OCI-LY1 (cell line): ENCODE measurements around the gene PTPRR.

Source experiments
- H2AFZ ChIP-seq: fragments of 200-600 bp; sonication (generic), shearing (Covaris generic); 2 replicates; pipeline ENCODE4 v1.6.0; 2014; ENCODE audit warnings: antibody characterized with exemption, mild to moderate bottlenecking, low read length
- H3F3A ChIP-seq: fragments of 200-600 bp; sonication (generic), shearing (Covaris generic); 2 replicates; pipeline ENCODE4 v1.6.0; 2014; ENCODE audit warnings: mild to moderate bottlenecking, antibody characterized with exemption, low read length, moderate library complexity; ENCODE audit not compliant: insufficient read depth
- H3K27ac ChIP-seq: fragments of 200-600 bp; sonication (generic); 2 replicates; pipeline ENCODE4 v1.5.1; 2014; ENCODE audit warnings: low read length, mixed run types, mild to moderate bottlenecking, low read depth; ENCODE audit not compliant: poor library complexity, severe bottlenecking
- H3K27me3 ChIP-seq: fragments of 200-600 bp; sonication (generic); 2 replicates; pipeline ENCODE4 v1.6.0; 2014; ENCODE audit warnings: antibody characterized with exemption, mild to moderate bottlenecking, low read length, moderate library complexity; ENCODE audit not compliant: insufficient read depth
- H3K36me3 ChIP-seq: fragments of 200-600 bp; sonication (generic); 2 replicates; pipeline ENCODE4 v1.6.1; 2014; ENCODE audit warnings: mild to moderate bottlenecking, antibody characterized with exemption, low read length, moderate library complexity, mixed read lengths; ENCODE audit not compliant: insufficient read depth
- H3K4me1 ChIP-seq: fragments of 200-600 bp; sonication (generic); 2 replicates; pipeline ENCODE4 v1.5.1; 2014; ENCODE audit warnings: mild to moderate bottlenecking, low read length, moderate library complexity; ENCODE audit not compliant: insufficient read depth, severe bottlenecking
- H3K4me2 ChIP-seq: fragments of 200-600 bp; sonication (generic), shearing (Covaris generic); 2 replicates; pipeline ENCODE4 v1.6.1; 2014; ENCODE audit warnings: low read length
- H3K4me3 ChIP-seq: fragments of 200-600 bp; sonication (generic); 2 replicates; pipeline ENCODE4 v1.5.1; 2014; ENCODE audit warnings: low read length, low read depth, mild to moderate bottlenecking, mixed read lengths; ENCODE audit not compliant: poor library complexity, severe bottlenecking
- H3K79me2 ChIP-seq: fragments of 200-600 bp; shearing (Covaris generic); 2 replicates; pipeline ENCODE4 v1.6.1; 2016; ENCODE audit warnings: mixed run types, low read length, mixed read lengths; ENCODE audit not compliant: insufficient read depth
- H3K9ac ChIP-seq: fragments of 200-600 bp; sonication (generic), shearing (Covaris generic); 2 replicates; pipeline ENCODE4 v1.6.1; 2014; ENCODE audit warnings: mild to moderate bottlenecking, low read length, mixed read lengths
- H3K9me2 ChIP-seq: fragments of 200-600 bp; sonication (generic), shearing (Covaris generic); 2 replicates; pipeline ENCODE4 v1.6.1; 2014; ENCODE audit warnings: low read depth, mild to moderate bottlenecking, low read length, mixed read lengths
- H3K9me3 ChIP-seq: fragments of 200-600 bp; shearing (Covaris generic); 2 replicates; pipeline ENCODE4 v1.6.1; 2014; ENCODE audit warnings: low read length, mixed read lengths
- H4K20me1 ChIP-seq: fragments of 200-600 bp; sonication (generic), shearing (Covaris generic); 2 replicates; pipeline ENCODE4 v1.6.0; 2016; ENCODE audit warnings: mild to moderate bottlenecking, low read length; ENCODE audit not compliant: insufficient read depth
- EZH2 ChIP-seq: fragments of 200-600 bp; sonication (generic), shearing (Covaris generic); IDR thresholded peaks from 2 replicates; pipeline ENCODE4 v1.8.0; 2017; ENCODE audit warnings: borderline replicate concordance, mixed run types, mild to moderate bottlenecking, antibody characterized with exemption, low read length, moderate library complexity, mixed read lengths
- TF ChIP-seq, protein P1 (sequence below): fragments of 200-600 bp; sonication (generic), shearing (Covaris generic); IDR thresholded peaks from 2 replicates; pipeline ENCODE4 v1.5.1; 2017; ENCODE audit warnings: mild to moderate bottlenecking, antibody characterized with exemption, low read length, moderate library complexity, mixed read lengths

Gene PTPRR

DNA sequence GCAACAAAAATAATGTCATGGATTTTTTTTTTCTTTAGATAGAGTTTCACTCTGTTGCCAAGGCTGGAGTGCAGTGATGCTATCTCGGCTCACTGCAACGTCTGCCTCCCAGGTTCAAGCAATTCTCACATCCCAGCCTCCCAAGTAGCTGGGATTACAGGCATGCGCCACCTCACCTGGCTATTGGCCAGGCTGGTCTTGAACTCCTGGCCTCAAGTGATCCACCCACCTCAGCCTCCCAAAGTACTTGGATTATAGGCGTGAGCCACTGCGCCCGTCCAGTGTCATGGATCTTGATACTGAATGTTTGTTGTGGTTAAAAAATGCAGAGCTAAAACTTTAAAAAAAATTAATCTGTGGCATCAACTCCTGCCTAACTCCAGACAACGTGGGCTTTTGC, 175.5 kb downstream of the PTPRR start:
- Histone ChIP-seq H3K27ac (no peak overlapping the region), H3K4me3 (no peak overlapping the region), H3K9me3 (no peaks in the 10 kb centered on the region), H3K9me2 (no peaks in the 10 kb centered on the region), H3K36me3 (no peaks in the 10 kb centered on the region), H2AFZ (no peak overlapping the region), H4K20me1 (no peaks in the 10 kb centered on the region), H3F3A (no peaks in the 10 kb centered on the region), H3K4me1 (no peaks in the 10 kb centered on the region), H3K9ac (no peak overlapping the region), H3K4me2 (no peak overlapping the region), H3K27me3 (no peaks in the 10 kb centered on the region), H3K79me2 (no peaks in the 10 kb centered on the region)
- TF ChIP-seq, protein P1, sequence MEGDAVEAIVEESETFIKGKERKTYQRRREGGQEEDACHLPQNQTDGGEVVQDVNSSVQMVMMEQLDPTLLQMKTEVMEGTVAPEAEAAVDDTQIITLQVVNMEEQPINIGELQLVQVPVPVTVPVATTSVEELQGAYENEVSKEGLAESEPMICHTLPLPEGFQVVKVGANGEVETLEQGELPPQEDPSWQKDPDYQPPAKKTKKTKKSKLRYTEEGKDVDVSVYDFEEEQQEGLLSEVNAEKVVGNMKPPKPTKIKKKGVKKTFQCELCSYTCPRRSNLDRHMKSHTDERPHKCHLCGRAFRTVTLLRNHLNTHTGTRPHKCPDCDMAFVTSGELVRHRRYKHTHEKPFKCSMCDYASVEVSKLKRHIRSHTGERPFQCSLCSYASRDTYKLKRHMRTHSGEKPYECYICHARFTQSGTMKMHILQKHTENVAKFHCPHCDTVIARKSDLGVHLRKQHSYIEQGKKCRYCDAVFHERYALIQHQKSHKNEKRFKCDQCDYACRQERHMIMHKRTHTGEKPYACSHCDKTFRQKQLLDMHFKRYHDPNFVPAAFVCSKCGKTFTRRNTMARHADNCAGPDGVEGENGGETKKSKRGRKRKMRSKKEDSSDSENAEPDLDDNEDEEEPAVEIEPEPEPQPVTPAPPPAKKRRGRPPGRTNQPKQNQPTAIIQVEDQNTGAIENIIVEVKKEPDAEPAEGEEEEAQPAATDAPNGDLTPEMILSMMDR: no peak
- no peak for TF ChIP-seq EZH2

DNA sequence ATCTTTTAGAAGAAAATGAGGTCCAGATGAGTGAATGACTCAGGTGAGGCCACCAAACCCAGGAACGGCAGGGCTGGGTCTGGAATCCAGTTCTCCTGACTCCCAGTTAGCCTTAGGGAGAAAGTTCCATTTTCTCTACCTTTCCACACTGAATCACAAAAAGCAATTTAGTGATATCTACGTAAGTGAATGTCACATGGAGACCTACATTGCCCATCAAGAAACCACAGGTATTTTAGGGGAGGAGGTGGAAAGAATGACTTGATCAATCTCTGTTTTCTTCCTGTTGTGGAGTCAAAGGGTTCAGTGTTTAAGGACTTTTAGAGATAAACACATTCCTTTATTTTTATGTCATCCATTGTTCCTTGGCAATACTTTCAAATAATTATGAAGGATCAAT, 176.4 kb downstream of the PTPRR start:
- no peak overlapping the region for H3K4me3 ChIP-seq
- TF ChIP-seq, protein P1: no peak
- no peak for TF ChIP-seq EZH2

DNA sequence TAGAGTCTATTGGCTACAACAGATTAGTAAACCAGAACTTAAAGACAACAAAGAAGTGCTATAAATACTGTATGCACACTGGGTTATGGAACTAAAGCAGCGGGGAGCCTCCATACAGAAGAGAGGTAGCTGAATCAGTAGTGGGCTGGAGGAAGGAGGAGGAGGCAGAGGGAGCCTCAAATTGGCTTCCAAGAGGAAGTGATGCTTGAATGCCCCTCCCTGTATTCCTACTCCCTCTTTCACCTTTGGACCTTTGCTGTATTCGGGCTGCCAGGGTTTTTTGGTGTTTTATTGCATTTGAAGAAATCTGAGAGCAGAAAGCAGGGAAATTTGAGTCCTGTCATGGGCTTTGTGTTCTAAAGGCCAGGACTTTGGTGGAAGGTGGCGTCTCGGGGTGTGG, 179.3 kb downstream of the PTPRR start:
- H3K9me2 ChIP-seq: no peaks in the 10 kb centered on the region
- no peak overlapping the region for H3K4me3 ChIP-seq
- H3K27ac ChIP-seq: no peak overlapping the region
- H3F3A ChIP-seq: no peaks in the 10 kb centered on the region
- H3K79me2 ChIP-seq: no peaks in the 10 kb centered on the region
- no peaks in the 10 kb centered on the region for H4K20me1 ChIP-seq
- no peak overlapping the region for H3K4me2 ChIP-seq
- H3K27me3 ChIP-seq: no peaks in the 10 kb centered on the region
- TF ChIP-seq, protein P1: no peak
- TF ChIP-seq EZH2: no peak
- no peaks in the 10 kb centered on the region for H3K9me3 ChIP-seq
- no peaks in the 10 kb centered on the region for H3K36me3 ChIP-seq
- H3K9ac ChIP-seq: no peak overlapping the region
- H3K4me1 ChIP-seq: no peaks in the 10 kb centered on the region
- H2AFZ ChIP-seq: no peak overlapping the region

More for the DNA sequence above, 176.4 kb downstream of the PTPRR start:
- Histone ChIP-seq H4K20me1 (no peaks in the 10 kb centered on the region), H3K9ac (no peak overlapping the region), H3K27me3 (no peaks in the 10 kb centered on the region), H3K4me2 (no peak overlapping the region), H3K9me3 (no peaks in the 10 kb centered on the region), H3K4me1 (no peaks in the 10 kb centered on the region), H3K79me2 (no peaks in the 10 kb centered on the region), H3F3A (no peaks in the 10 kb centered on the region), H3K9me2 (no peaks in the 10 kb centered on the region), H3K36me3 (no peaks in the 10 kb centered on the region), H3K27ac (no peak overlapping the region), H2AFZ (no peak overlapping the region)
